ENCODE measurements around the gene RASGRP1.

DNA sequence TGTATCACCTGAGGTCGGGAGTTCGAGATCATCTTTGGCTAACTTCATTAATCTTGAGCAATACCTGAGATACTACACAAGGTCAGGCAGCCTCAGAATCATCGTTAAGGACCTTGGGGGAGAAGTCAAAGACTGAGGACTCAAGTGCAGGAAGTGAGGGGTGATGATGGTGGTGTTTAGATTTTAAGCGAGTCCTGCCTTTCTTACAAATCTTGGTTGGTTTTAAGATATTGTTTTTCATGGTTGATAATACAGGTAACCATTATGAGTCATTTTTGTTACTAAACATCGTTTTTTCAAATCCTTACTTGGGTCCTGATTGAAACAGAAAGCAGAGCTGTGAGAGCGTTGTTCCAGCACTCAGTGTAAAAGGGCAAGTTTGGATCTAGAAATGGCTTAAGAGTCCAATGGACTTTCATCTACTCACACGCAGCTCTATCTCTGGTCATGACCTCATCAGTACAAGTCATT is 4.1 kb downstream of the RASGRP1 start:
- TF ChIP-seq CTCF (IDR thresholded peaks at IDR 0.05; ENCODE audit: low read length) (no peak), EZH2 (IDR thresholded peaks at IDR 0.05; ENCODE audit: borderline replicate concordance, low read length) (no peak)
